Ramos (cell line): ENCODE measurements around the gene SLC30A5.
"Not testable (repeated sequence)": the region's sequence is repeated elsewhere in the genome, so short reads cannot be mapped to it uniquely, and the experiment has no call there.

Source experiments
- in situ Hi-C: fragments of 300-500 bp; cut with MboI; formaldehyde crosslinking; loops from one replicate; pipeline ENCODE4 v1.14.3; 2022; ENCODE audit warnings: low sequenced_read_pairs; ENCODE audit not compliant: unreplicated experiment

SLC30A5 gene

GRCh38 chr5:69099302-69099701 lies 5.5 kb downstream of the SLC30A5 start:
- in situ Hi-C loops: no loop called here

- in situ Hi-C loops: loop anchor here (10.0 kb wide), 1 partner anchor 101 kb away; no protein-coding TSS in a partner anchor
Observed at GRCh38 chr5:69103521-69103920, 9.7 kb downstream of the SLC30A5 start.

GRCh38 chr5:69105996-69106906 lies 12.4 kb downstream of the SLC30A5 start:
- in situ Hi-C loops: loop anchor here (10.0 kb wide), 1 partner anchor 99 kb away; no protein-coding TSS in a partner anchor

GRCh38 chr5:69108367-69108766 lies 14.6 kb downstream of the SLC30A5 start:
- in situ Hi-C loops: loop anchor here (10.0 kb wide), 1 partner anchor 96 kb away; no protein-coding TSS in a partner anchor

- in situ Hi-C loops: no loop called here
Observed at GRCh38 chr5:69113851-69114250, 20.0 kb downstream of the SLC30A5 start.

- in situ Hi-C loops: no loop called here
Observed at GRCh38 chr5:69115526-69115925, 21.7 kb downstream of the SLC30A5 start.

GRCh38 chr5:69129413-69129812 lies 35.6 kb downstream of the SLC30A5 start:
- in situ Hi-C loops: no loop called here

GRCh38 chr5:69130241-69130640 lies 36.4 kb downstream of the SLC30A5 start:
- in situ Hi-C loops: no loop called here

GRCh38 chr5:69131304-69131703 lies 37.5 kb downstream of the SLC30A5 start:
- in situ Hi-C loops: no loop called here

- in situ Hi-C loops: no loop called here
Observed at GRCh38 chr5:69134126-69134525, 40.3 kb downstream of the SLC30A5 start.

GRCh38 chr5:69136293-69136692 lies 42.5 kb downstream of the SLC30A5 start:
- in situ Hi-C loops: no loop called here

- in situ Hi-C loops: not testable (repeated sequence)
Observed at GRCh38 chr5:69137208-69137607, 43.4 kb downstream of the SLC30A5 start.

- in situ Hi-C loops: no loop called here
Observed at GRCh38 chr5:69137807-69138206, 44.0 kb downstream of the SLC30A5 start.

GRCh38 chr5:69138766-69139165 lies 45.0 kb downstream of the SLC30A5 start:
- in situ Hi-C loops: no loop called here

GRCh38 chr5:69140239-69140638 lies 46.4 kb downstream of the SLC30A5 start:
- in situ Hi-C loops: not testable (repeated sequence)

- in situ Hi-C loops: no loop called here
Observed at GRCh38 chr5:69140827-69141226, 47.0 kb downstream of the SLC30A5 start.

- in situ Hi-C loops: not testable (repeated sequence)
Observed at GRCh38 chr5:69148576-69148975, 54.8 kb downstream of the SLC30A5 start.

- in situ Hi-C loops: no loop called here
Observed at GRCh38 chr5:69148981-69149675, 55.3 kb downstream of the SLC30A5 start.

GRCh38 chr5:69149676-69150010 lies 55.8 kb downstream of the SLC30A5 start:
- in situ Hi-C loops: no loop called here

GRCh38 chr5:69152731-69153130 lies 58.9 kb downstream of the SLC30A5 start:
- in situ Hi-C loops: no loop called here

GRCh38 chr5:69156456-69156855 lies 62.6 kb downstream of the SLC30A5 start:
- in situ Hi-C loops: no loop called here
